ENCODE results near the gene AHI1.

DNA sequence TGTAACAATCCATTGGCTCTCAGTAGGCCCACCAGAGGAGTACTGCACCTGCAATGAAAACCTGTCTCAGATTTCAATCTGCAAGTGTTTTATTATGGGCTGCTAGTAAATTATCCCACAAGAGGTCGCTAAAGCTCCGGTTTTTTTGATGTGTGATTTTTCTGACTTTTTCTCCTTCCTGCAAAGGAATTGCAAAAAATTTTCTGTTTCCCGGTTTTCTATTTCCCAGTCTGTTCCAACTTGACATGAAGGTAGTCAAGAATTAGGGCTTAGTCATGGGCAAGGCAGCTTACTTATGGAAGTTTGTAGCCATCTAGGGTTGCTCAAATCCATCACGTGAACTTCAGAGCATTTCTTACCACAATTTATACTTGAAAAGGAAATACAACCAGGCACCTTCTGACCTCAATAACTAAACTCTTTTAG lies 38.5 kb upstream of the AHI1 start:
- TF ChIP-seq POLR2A (IDR thresholded peaks at IDR 0.05; ENCODE audit: low read length) (no peak), GATA1 (IDR thresholded peaks at IDR 0.05; ENCODE audit: low read depth, low read length) (no peak)
